Measurements from ENCODE around the gene TNFAIP3. TPM values are rescaled to one million over a fixed set of nuclear protein-coding genes. Genes with fewer than 3 reads are reported as not detected.

The TNFAIP3 gene
- total and polyA plus RNA-seq, 2 of the 8 experiments (the other 6 are each of a cell fraction or from before 2014, with no cell fraction given), result 1.6 to 2.0 TPM

DNA sequence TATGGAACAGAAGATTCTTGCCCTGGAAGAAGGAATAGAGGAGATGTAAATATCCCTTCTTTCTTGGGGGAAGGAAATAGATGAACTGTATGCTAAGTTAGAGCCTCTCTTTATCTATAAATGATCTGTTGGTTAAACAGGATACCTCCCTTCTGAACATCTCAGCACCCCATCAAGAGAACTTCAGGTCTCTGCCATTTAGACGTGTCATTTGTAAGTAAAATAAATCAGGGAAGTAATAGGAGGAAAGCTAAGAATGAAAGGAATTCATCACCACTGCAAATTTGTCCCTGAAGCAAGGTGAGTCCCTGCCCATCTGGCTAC is 42.5 kb upstream of the TNFAIP3 start:
- H3K4me1 ChIP-seq (replicated peaks in 1 of 4; ENCODE audit: control insufficient read depth in 3 of 4, insufficient read depth in 4 of 4, low read length in 3 of 4), result no peaks in the 10 kb centered on the region
- DNase-seq (ENCODE audit: low read depth in 1 of 2, low spot score in 2 of 2) (no peak), FAIRE-seq (no peak)
- H2BK5ac ChIP-seq (ENCODE audit: low read depth, low read length), result no peak overlapping the region
- POLR2A ChIA-PET (ENCODE audit: partially characterized antibody), result interaction anchor here (0.7 kb wide), 1 partner anchor 391 kb away, joined by 3 read pairs; no protein-coding TSS in a partner anchor
- H3K18ac ChIP-seq (ENCODE audit: extremely low read depth, low read length), result no peak overlapping the region
- H3K56ac ChIP-seq (replicated peaks; ENCODE audit: insufficient read length, low read depth, low read length), result no peak overlapping the region
- H4K5ac ChIP-seq (ENCODE audit: insufficient read length, low read depth, low read length), result no peak overlapping the region
- no peak overlapping the region for H3K27ac ChIP-seq (ENCODE audit: low read depth, low read length)
- H3K14ac ChIP-seq (ENCODE audit: insufficient read length), result no peak overlapping the region
- H2AFZ ChIP-seq (ENCODE audit: low read length), result no peak overlapping the region
- H3K9ac ChIP-seq (replicated peaks in 1 of 4; ENCODE audit: extremely low read depth in 1 of 4, low read depth in 3 of 4, low read length in 3 of 4), result no peak overlapping the region
- H3K27me3 ChIP-seq (replicated peaks in 1 of 4; ENCODE audit: control insufficient read depth in 3 of 4, extremely low read depth in 1 of 4, insufficient read depth in 3 of 4, low read length in 3 of 4), result no peaks in the 10 kb centered on the region
- no peaks in the 10 kb centered on the region for H3K36me3 ChIP-seq (ENCODE audit: control insufficient read depth in 2 of 4, insufficient read depth in 4 of 4, low read length in 3 of 4)
- no peak overlapping the region for H3K23ac ChIP-seq (ENCODE audit: insufficient read length)
- no peaks in the 10 kb centered on the region for H3K23me2 ChIP-seq (ENCODE audit: low read depth, low read length)
- 76% methylated on average over 1 of the region's 1 CpG; no CpG with 5 or more reads in 1 of the 2 experiments for WGBS, 2 experiments (ENCODE audit: extremely low coverage in 1 of 2, insufficient coverage in 1 of 2, insufficient read length in 1 of 2, insufficient replicate concordance in 2 of 2, low coverage in 1 of 2, low lambda C conversion rate in 2 of 2, missing lambda C conversion rate in 1 of 2)
- H2BK15ac ChIP-seq (ENCODE audit: low read length), result no peak overlapping the region
- CTCF ChIA-PET (ENCODE audit: partially characterized antibody), result interaction anchor here (0.7 to 1.7 kb wide), 8 partner anchors 8 to 176 kb away, joined by 3 to 6 read pairs (median 4); no protein-coding TSS in a partner anchor
- H3K9me3 ChIP-seq (ENCODE audit: insufficient read depth in 2 of 2, low read depth in 1 of 2, low read length in 1 of 2), result no peaks in the 10 kb centered on the region
- H2BK20ac ChIP-seq (ENCODE audit: low read length), result no peak overlapping the region
- H4K91ac ChIP-seq (replicated peaks; ENCODE audit: insufficient read length, low read length), result no peak overlapping the region
- no peaks in the 10 kb centered on the region for H3K79me1 ChIP-seq (ENCODE audit: low read depth, low read length)
- H2AK5ac ChIP-seq (ENCODE audit: low read depth, low read length), result no peak overlapping the region; the same call in 1 of the 2 replicates
- H3K4ac ChIP-seq (replicated peaks; ENCODE audit: insufficient read length, low read depth, low read length), result no peak overlapping the region
- no peak overlapping the region for H3K4me3 ChIP-seq (ENCODE audit: extremely low read depth in 1 of 4, insufficient read depth in 2 of 4, low read depth in 3 of 4, low read length in 4 of 4)
- H2BK120ac ChIP-seq (replicated peaks; ENCODE audit: low read depth, low read length), result no peak overlapping the region
- H4K8ac ChIP-seq (ENCODE audit: extremely low read depth, insufficient read depth, low read length), result no peak overlapping the region
- no peaks in the 10 kb centered on the region for H3K79me2 ChIP-seq (ENCODE audit: control insufficient read depth in 1 of 2, insufficient read depth in 2 of 2, low read length in 2 of 2)
- no peak overlapping the region for H3K4me2 ChIP-seq (ENCODE audit: insufficient read depth in 1 of 2, low read depth in 2 of 2, low read length in 2 of 2)
- H2BK12ac ChIP-seq (ENCODE audit: low read depth, low read length), result no peak overlapping the region
- no peaks in the 10 kb centered on the region for H4K20me1 ChIP-seq (replicated peaks in 1 of 2; ENCODE audit: control insufficient read depth in 1 of 2, insufficient read depth in 2 of 2, low read length in 2 of 2)
- TF ChIP-seq SP1 (IDR thresholded peaks at IDR 0.05; ENCODE audit: low read depth, low read length) (no peak), HDAC6 (IDR thresholded peaks at IDR 0.05; ENCODE audit: low read depth, low read length) (no peak), POLR2A (IDR thresholded peaks at IDR 0.05; ENCODE audit: control extremely low read depth in 1 of 2, low read depth in 2 of 2, low read length in 2 of 2) (no peak), KDM4A (IDR thresholded peaks at IDR 0.05; ENCODE audit: low read depth, low read length, severe bottlenecking) (no peak), CTBP2 (IDR thresholded peaks at IDR 0.05; ENCODE audit: borderline replicate concordance, insufficient read depth, insufficient read length, low read length) (no peak), RAD21 (IDR thresholded peaks at IDR 0.05 in 1 of 2, conservative IDR thresholded peaks at IDR 0.05 in 1 of 2; ENCODE audit: low read depth in 2 of 2, low read length in 2 of 2) (no peak), SAP30 (IDR thresholded peaks at IDR 0.05; ENCODE audit: insufficient read depth, insufficient replicate concordance, low read length) (no peak), EP300 (IDR thresholded peaks at IDR 0.05; ENCODE audit: borderline replicate concordance in 1 of 2, low read depth in 2 of 2, low read length in 2 of 2) (no peak), SRF (IDR thresholded peaks at IDR 0.05; ENCODE audit: low read depth, low read length) (no peak), CBX5 (IDR thresholded peaks at IDR 0.05; ENCODE audit: low read depth, low read length) (no peak), SIN3A (conservative IDR thresholded peaks at IDR 0.05 in 1 of 2, IDR thresholded peaks at IDR 0.05 in 1 of 2; ENCODE audit: low read depth in 1 of 2, low read length in 2 of 2) (no peak)
- TF ChIP-seq, protein P1, sequence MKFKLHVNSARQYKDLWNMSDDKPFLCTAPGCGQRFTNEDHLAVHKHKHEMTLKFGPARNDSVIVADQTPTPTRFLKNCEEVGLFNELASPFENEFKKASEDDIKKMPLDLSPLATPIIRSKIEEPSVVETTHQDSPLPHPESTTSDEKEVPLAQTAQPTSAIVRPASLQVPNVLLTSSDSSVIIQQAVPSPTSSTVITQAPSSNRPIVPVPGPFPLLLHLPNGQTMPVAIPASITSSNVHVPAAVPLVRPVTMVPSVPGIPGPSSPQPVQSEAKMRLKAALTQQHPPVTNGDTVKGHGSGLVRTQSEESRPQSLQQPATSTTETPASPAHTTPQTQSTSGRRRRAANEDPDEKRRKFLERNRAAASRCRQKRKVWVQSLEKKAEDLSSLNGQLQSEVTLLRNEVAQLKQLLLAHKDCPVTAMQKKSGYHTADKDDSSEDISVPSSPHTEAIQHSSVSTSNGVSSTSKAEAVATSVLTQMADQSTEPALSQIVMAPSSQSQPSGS (IDR thresholded peaks at IDR 0.05; ENCODE audit: low read length), result no peak
